Activated T-helper 17 cell treated with anti-CD3 and anti-CD28 coated beads, Interleukin-2, amount 50 U/mL, for 72 hours (primary cell): Measurements from ENCODE around the gene DNM3. TPM values are rescaled to one million over a fixed set of nuclear protein-coding genes. Genes with fewer than 3 reads are reported as not detected.

Source experiments
- ATAC-seq: fragments of 150-1000 bp; cut with Tn5 transposase; replicated peaks from 2 replicates; pipeline ENCODE4 v1.10.0; 2021; ENCODE audit warnings: mild to moderate bottlenecking, moderate library complexity
- H3K27ac Mint-ChIP-seq: one replicate; pipeline ENCODE4 v1.8.0; 2022; ENCODE audit warnings: mixed read lengths
- H3K27me3 Mint-ChIP-seq: one replicate; pipeline ENCODE4 v1.8.0; 2022; ENCODE audit warnings: mixed read lengths
- H3K36me3 Mint-ChIP-seq: one replicate; pipeline ENCODE4 v1.8.0; 2022; ENCODE audit warnings: low read depth, mild to moderate bottlenecking, mixed read lengths
- H3K4me1 Mint-ChIP-seq: one replicate; pipeline ENCODE4 v1.8.0; 2022; ENCODE audit warnings: mixed read lengths
- H3K4me3 Mint-ChIP-seq: one replicate; pipeline ENCODE4 v1.8.0; 2022; ENCODE audit warnings: mild to moderate bottlenecking, mixed read lengths
- H3K9me3 Mint-ChIP-seq: one replicate; pipeline ENCODE4 v1.8.0; 2022; ENCODE audit warnings: mixed read lengths
- total RNA-seq, 2 donors: library from RNA; stranded (reverse); gene quantifications; one replicate each; pipeline ENCODE4 v1.2.3, GENCODE V29; 2022

The DNM3 gene
- total RNA-seq, 2 donors from 2014 or later: 3.0 to 5.8 TPM

GRCh38 chr1:171872430-171872829, 31.1 kb downstream of the DNM3 start:
- Mint-ChIP-seq H3K36me3 (no peaks in the 10 kb centered on the region), H3K4me3 (no peak overlapping the region), H3K4me1 (peaks cover under 1% of the 10 kb centered on the region), H3K9me3 (no peaks in the 10 kb centered on the region), H3K27ac (no peak overlapping the region), H3K27me3 (peaks cover 6% of the 10 kb centered on the region)
- ATAC-seq: no peak

- peaks cover 6% of the 10 kb centered on the region for H3K27me3 Mint-ChIP-seq
- ATAC-seq: no peak
- peaks cover 5% of the 10 kb centered on the region for H3K4me1 Mint-ChIP-seq
- no peaks in the 10 kb centered on the region for H3K36me3 Mint-ChIP-seq
- H3K4me3 Mint-ChIP-seq: no peak overlapping the region
- no peak overlapping the region for H3K27ac Mint-ChIP-seq
- H3K9me3 Mint-ChIP-seq: no peaks in the 10 kb centered on the region
Observed at GRCh38 chr1:171873664-171874063, 32.4 kb downstream of the DNM3 start.

- Mint-ChIP-seq H3K36me3 (no peaks in the 10 kb centered on the region), H3K9me3 (no peaks in the 10 kb centered on the region), H3K27ac (no peak overlapping the region), H3K27me3 (peaks cover 3% of the 10 kb centered on the region), H3K4me3 (no peak overlapping the region), H3K4me1 (peaks cover 5% of the 10 kb centered on the region)
- peak; percentile 100 for ATAC-seq
Observed at GRCh38 chr1:171877701-171878100, 36.4 kb downstream of the DNM3 start.

GRCh38 chr1:171879556-171879955, 38.3 kb downstream of the DNM3 start:
- ATAC-seq: no peak
- H3K27me3 Mint-ChIP-seq: peaks cover 3% of the 10 kb centered on the region
- no peak overlapping the region for H3K27ac Mint-ChIP-seq
- H3K4me3 Mint-ChIP-seq: no peak overlapping the region
- no peaks in the 10 kb centered on the region for H3K36me3 Mint-ChIP-seq
- H3K4me1 Mint-ChIP-seq: peaks cover 5% of the 10 kb centered on the region
- no peaks in the 10 kb centered on the region for H3K9me3 Mint-ChIP-seq

- H3K4me3 Mint-ChIP-seq: no peak overlapping the region
- peaks cover 5% of the 10 kb centered on the region for H3K4me1 Mint-ChIP-seq
- H3K9me3 Mint-ChIP-seq: no peaks in the 10 kb centered on the region
- no peak for ATAC-seq
- H3K27me3 Mint-ChIP-seq: peaks cover 1% of the 10 kb centered on the region
- H3K27ac Mint-ChIP-seq: no peak overlapping the region
- no peaks in the 10 kb centered on the region for H3K36me3 Mint-ChIP-seq
Observed at GRCh38 chr1:171881442-171881841, 40.1 kb downstream of the DNM3 start.

- no peaks in the 10 kb centered on the region for H3K9me3 Mint-ChIP-seq
- peak; percentile 81 for ATAC-seq
- H3K4me1 Mint-ChIP-seq: no peaks in the 10 kb centered on the region
- peak overlapping the region; percentile 16 for H3K27ac Mint-ChIP-seq
- no peaks in the 10 kb centered on the region for H3K27me3 Mint-ChIP-seq
- H3K4me3 Mint-ChIP-seq: no peak overlapping the region
- no peaks in the 10 kb centered on the region for H3K36me3 Mint-ChIP-seq
Observed at GRCh38 chr1:171883849-171884248, 42.6 kb downstream of the DNM3 start.

GRCh38 chr1:171884475-171884874, 43.2 kb downstream of the DNM3 start:
- Mint-ChIP-seq H3K4me3 (no peak overlapping the region), H3K4me1 (no peaks in the 10 kb centered on the region), H3K27me3 (no peaks in the 10 kb centered on the region), H3K9me3 (no peaks in the 10 kb centered on the region), H3K36me3 (no peaks in the 10 kb centered on the region), H3K27ac (peak overlapping the region; percentile 16)
- peak; percentile 65 for ATAC-seq

- no peak for ATAC-seq
- Mint-ChIP-seq H3K4me3 (no peak overlapping the region), H3K9me3 (no peaks in the 10 kb centered on the region), H3K27ac (no peak overlapping the region), H3K27me3 (no peaks in the 10 kb centered on the region), H3K4me1 (no peaks in the 10 kb centered on the region), H3K36me3 (no peaks in the 10 kb centered on the region)
Observed at GRCh38 chr1:171890131-171890530, 48.8 kb downstream of the DNM3 start.

GRCh38 chr1:171896936-171897703, 55.8 kb downstream of the DNM3 start:
- H3K4me1 Mint-ChIP-seq: peaks cover under 1% of the 10 kb centered on the region
- ATAC-seq: no peak
- H3K36me3 Mint-ChIP-seq: no peaks in the 10 kb centered on the region
- H3K27ac Mint-ChIP-seq: no peak overlapping the region
- no peak overlapping the region for H3K4me3 Mint-ChIP-seq
- H3K9me3 Mint-ChIP-seq: no peaks in the 10 kb centered on the region
- peaks cover 9% of the 10 kb centered on the region for H3K27me3 Mint-ChIP-seq

- Mint-ChIP-seq H3K4me1 (peaks cover 6% of the 10 kb centered on the region), H3K4me3 (no peak overlapping the region), H3K9me3 (no peaks in the 10 kb centered on the region), H3K27ac (no peak overlapping the region), H3K36me3 (no peaks in the 10 kb centered on the region), H3K27me3 (peaks cover 9% of the 10 kb centered on the region)
- ATAC-seq: no peak
Observed at GRCh38 chr1:171898941-171899340, 57.6 kb downstream of the DNM3 start.

GRCh38 chr1:171899838-171900237, 58.5 kb downstream of the DNM3 start:
- Mint-ChIP-seq H3K27me3 (peaks cover 9% of the 10 kb centered on the region), H3K9me3 (no peaks in the 10 kb centered on the region)

GRCh38 chr1:171901245-171901644, 59.9 kb downstream of the DNM3 start:
- H3K27ac Mint-ChIP-seq: no peak overlapping the region
- no peak for ATAC-seq
- peaks cover 9% of the 10 kb centered on the region for H3K27me3 Mint-ChIP-seq
- peaks cover 6% of the 10 kb centered on the region for H3K4me1 Mint-ChIP-seq
- no peak overlapping the region for H3K4me3 Mint-ChIP-seq
- no peaks in the 10 kb centered on the region for H3K36me3 Mint-ChIP-seq
- H3K9me3 Mint-ChIP-seq: no peaks in the 10 kb centered on the region

More at GRCh38 chr1:171899838-171900237, 58.5 kb downstream of the DNM3 start:
- H3K27ac Mint-ChIP-seq: no peak overlapping the region
- peaks cover 6% of the 10 kb centered on the region for H3K4me1 Mint-ChIP-seq
- H3K36me3 Mint-ChIP-seq: no peaks in the 10 kb centered on the region
- no peak overlapping the region for H3K4me3 Mint-ChIP-seq
- no peak for ATAC-seq

GRCh38 chr1:171902527-171902926, 61.2 kb downstream of the DNM3 start:
- no peaks in the 10 kb centered on the region for H3K9me3 Mint-ChIP-seq
- peak overlapping the region; percentile 24 for H3K27ac Mint-ChIP-seq
- no peak for ATAC-seq
- H3K4me1 Mint-ChIP-seq: peaks cover 6% of the 10 kb centered on the region
- peak overlapping the region; percentile 35 for H3K4me3 Mint-ChIP-seq
- H3K27me3 Mint-ChIP-seq: peaks cover 9% of the 10 kb centered on the region
- H3K36me3 Mint-ChIP-seq: no peaks in the 10 kb centered on the region

- no peak overlapping the region for H3K27ac Mint-ChIP-seq
- no peaks in the 10 kb centered on the region for H3K9me3 Mint-ChIP-seq
- H3K4me1 Mint-ChIP-seq: peaks cover 6% of the 10 kb centered on the region
- H3K27me3 Mint-ChIP-seq: peaks cover 6% of the 10 kb centered on the region
- H3K4me3 Mint-ChIP-seq: no peak overlapping the region
- ATAC-seq: no peak
- no peaks in the 10 kb centered on the region for H3K36me3 Mint-ChIP-seq
Observed at GRCh38 chr1:171904778-171905450, 63.6 kb downstream of the DNM3 start.

GRCh38 chr1:171909711-171910110, 68.4 kb downstream of the DNM3 start:
- Mint-ChIP-seq H3K27ac (no peak overlapping the region), H3K27me3 (no peaks in the 10 kb centered on the region), H3K4me3 (no peak overlapping the region), H3K4me1 (no peaks in the 10 kb centered on the region), H3K9me3 (no peaks in the 10 kb centered on the region), H3K36me3 (no peaks in the 10 kb centered on the region)
- ATAC-seq: no peak
